ENCODE measurements around the gene MED12L.
"Not testable (repeated sequence)": the region's sequence is repeated elsewhere in the genome, so short reads cannot be mapped to it uniquely, and the experiment has no call there.

MED12L gene

DNA sequence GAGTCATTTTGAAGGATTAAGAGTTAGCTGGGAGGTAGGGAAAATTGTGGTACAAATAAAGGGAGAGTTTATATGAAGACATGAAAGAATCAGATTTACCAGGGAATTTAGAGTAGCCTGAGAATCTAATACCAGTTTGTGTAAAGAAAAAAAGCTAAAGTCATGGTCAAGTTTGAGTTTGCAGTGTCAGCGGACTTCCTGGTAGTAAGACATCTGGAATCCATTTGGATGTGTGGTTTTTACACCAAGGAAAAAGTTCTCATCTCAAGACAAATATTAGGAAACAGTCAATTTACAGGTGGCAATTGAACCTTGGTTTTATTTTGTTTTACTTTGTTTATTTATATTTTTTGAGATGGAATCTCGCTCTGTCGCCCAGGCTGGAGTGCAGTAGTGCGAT, 300.6 kb downstream of the MED12L start:
- TF ChIP-seq, protein P1, sequence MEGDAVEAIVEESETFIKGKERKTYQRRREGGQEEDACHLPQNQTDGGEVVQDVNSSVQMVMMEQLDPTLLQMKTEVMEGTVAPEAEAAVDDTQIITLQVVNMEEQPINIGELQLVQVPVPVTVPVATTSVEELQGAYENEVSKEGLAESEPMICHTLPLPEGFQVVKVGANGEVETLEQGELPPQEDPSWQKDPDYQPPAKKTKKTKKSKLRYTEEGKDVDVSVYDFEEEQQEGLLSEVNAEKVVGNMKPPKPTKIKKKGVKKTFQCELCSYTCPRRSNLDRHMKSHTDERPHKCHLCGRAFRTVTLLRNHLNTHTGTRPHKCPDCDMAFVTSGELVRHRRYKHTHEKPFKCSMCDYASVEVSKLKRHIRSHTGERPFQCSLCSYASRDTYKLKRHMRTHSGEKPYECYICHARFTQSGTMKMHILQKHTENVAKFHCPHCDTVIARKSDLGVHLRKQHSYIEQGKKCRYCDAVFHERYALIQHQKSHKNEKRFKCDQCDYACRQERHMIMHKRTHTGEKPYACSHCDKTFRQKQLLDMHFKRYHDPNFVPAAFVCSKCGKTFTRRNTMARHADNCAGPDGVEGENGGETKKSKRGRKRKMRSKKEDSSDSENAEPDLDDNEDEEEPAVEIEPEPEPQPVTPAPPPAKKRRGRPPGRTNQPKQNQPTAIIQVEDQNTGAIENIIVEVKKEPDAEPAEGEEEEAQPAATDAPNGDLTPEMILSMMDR (IDR thresholded peaks at IDR 0.05; ENCODE audit: borderline replicate concordance, control extremely low read depth, extremely low read depth, insufficient read depth, missing control alignments) = no peak

DNA sequence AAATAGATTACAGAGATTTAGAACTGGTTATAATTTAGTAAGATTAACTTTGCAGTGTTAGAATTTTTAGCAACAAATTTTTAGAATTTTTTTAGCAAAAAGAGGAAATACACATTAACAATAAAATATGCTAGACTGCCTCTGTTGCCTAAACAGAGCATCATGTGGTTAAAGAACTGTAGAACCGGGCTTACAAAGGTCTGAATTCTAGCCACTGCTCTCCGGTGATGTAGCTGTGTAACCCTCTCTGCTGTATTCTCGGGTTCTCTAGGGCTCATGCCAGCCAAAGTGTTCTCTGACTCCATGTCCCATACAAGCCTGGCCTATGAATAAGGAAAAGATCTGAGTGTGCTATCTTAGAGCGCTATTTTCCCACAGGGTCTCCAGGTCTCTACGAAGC, 302.0 kb downstream of the MED12L start:
- no peak for DNase-seq (ENCODE audit: low spot score)
- TF ChIP-seq, protein P1 (IDR thresholded peaks at IDR 0.05; ENCODE audit: borderline replicate concordance, control extremely low read depth, extremely low read depth, insufficient read depth, missing control alignments) = no peak
- in situ Hi-C loops (cut with MboI; ENCODE audit: low sequenced_read_pairs, unreplicated experiment) = no loop called here

More for the DNA sequence above, 300.6 kb downstream of the MED12L start:
- in situ Hi-C loops (cut with MboI; ENCODE audit: low sequenced_read_pairs, unreplicated experiment) = no loop called here
- no peak for DNase-seq (ENCODE audit: low spot score)

DNA sequence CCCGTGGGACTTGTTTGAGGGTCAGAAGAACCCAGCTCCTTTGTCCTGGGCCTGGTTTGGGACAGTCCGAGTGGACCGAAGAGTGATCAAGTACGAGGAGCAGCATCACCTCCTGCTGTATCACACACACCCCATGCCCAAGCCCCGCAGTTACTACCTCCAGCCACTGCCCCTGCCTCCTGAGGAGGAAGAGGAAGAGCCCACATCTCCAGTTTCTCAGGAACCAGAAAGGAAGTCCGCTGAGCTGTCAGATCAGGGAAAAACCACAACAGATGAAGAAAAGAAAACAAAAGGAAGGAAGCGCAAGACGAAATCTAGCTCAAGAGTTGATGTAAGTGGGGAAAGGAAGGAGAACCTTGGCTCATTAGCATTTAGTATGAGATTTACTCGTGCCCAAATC, 302.4 kb downstream of the MED12L start:
- TF ChIP-seq, protein P1 (IDR thresholded peaks at IDR 0.05; ENCODE audit: borderline replicate concordance, control extremely low read depth, extremely low read depth, insufficient read depth, missing control alignments) = no peak
- in situ Hi-C loops (cut with MboI; ENCODE audit: low sequenced_read_pairs, unreplicated experiment) = no loop called here
- DNase-seq (ENCODE audit: low spot score) = no peak

DNA sequence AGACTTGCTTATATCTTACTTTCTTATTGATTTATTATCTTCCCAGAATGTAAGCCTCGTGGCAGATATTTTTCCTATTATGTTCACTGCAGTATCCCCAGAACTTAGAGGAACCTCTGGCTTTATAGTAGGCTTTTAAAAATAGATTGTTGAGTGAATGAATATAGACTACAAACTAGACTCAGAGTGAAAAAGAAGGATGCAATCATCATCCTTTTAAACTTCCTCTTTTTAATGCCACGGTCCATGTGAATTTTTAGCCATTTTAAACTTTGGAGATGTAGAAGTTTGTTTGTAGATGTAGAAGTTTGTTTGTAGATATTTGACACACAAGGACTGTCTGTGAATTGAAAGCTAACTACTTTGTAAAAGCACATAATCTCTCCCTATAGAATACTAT, 306.3 kb downstream of the MED12L start:
- no peak for DNase-seq (ENCODE audit: low spot score)
- in situ Hi-C loops (cut with MboI; ENCODE audit: low sequenced_read_pairs, unreplicated experiment) = no loop called here
- TF ChIP-seq, protein P1 (IDR thresholded peaks at IDR 0.05; ENCODE audit: borderline replicate concordance, control extremely low read depth, extremely low read depth, insufficient read depth, missing control alignments) = no peak

DNA sequence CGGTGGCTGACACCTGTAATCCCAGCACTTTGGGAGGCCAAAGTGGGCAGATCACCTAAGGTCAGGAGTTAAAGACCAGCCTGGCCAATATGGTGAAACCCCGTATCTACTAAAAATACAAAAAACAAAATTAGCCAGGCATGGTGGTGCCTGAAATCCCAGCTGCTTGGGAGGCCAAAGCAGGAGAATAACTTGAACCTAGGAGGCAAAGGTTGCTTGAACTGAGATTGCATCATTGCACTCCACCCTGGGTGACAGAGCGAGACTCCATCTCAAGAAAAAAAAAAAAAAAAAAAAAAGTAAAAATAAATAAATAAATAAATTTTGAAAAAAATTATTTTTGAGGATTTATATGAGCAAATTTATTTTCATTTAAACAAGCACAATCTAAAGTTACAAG, 306.7 kb downstream of the MED12L start:
- in situ Hi-C loops (cut with MboI; ENCODE audit: low sequenced_read_pairs, unreplicated experiment); DNase-seq (ENCODE audit: low spot score): not testable (repeated sequence)

DNA sequence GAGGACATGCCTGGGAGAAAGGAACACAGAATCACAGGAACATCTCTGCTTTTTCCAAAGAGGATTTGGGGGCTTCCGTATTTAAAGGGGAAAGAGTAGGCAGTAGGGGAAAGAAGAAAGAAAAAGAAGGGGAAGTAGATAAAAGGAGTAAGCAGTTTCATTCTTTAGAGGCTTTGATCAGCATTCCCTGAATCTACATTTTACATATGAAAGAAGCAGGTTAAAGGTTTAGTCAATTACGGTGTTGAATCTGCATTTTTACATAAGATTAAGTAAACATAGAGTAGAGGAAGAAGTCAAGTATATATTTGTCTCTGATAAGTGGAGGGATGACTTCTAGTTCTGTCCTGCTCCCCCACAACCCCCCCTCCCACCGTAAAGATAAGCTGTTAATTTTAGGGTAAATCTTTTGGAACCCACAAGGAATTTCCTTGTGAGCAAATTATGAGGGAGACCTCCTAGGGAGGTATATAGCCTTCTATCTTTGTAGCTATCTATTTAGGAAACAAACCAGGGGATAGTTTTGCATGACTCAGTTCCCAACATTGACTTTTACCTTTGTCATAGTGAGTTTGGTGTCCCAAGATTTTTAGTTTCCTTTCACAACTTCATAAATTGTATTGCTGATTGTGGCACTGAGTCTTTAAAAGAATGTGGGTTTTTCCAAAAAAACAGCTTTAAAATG, 307.8 kb downstream of the MED12L start:
- DNase-seq (ENCODE audit: low spot score) = no peak
- TF ChIP-seq, protein P1 (IDR thresholded peaks at IDR 0.05; ENCODE audit: borderline replicate concordance, control extremely low read depth, extremely low read depth, insufficient read depth, missing control alignments) = no peak
- in situ Hi-C loops (cut with MboI; ENCODE audit: low sequenced_read_pairs, unreplicated experiment) = no loop called here

DNA sequence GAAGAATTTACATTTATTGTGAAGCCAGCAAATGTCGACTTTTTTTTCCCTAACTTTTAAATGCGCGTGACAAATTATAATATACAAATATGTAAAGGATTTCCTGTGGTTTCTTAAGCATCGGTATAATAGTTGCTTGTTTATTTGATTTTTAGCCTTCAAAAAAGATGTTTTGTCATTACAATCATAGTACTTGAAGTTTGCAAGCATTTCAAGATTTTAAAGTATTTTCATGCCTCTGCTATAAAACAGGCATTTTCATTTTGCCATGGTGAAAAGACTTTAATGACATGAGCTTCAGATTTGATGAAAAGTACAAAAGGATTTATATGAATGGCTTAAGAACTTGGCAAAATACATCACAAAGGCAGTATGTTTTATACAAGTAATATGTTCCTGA, 308.5 kb downstream of the MED12L start:
- TF ChIP-seq, protein P1 (IDR thresholded peaks at IDR 0.05; ENCODE audit: borderline replicate concordance, control extremely low read depth, extremely low read depth, insufficient read depth, missing control alignments) = no peak
- in situ Hi-C loops (cut with MboI; ENCODE audit: low sequenced_read_pairs, unreplicated experiment) = no loop called here
- no peak for DNase-seq (ENCODE audit: low spot score)
